GM19035 (cell line): ENCODE data around the gene COQ6.
"Not testable (repeated sequence)": the region's sequence is repeated elsewhere in the genome, so short reads cannot be mapped to it uniquely, and the experiment has no call there.

Experiments
- ATAC-seq: cut with Tn5 transposase; IDR thresholded peaks from one replicate; pipeline ENCODE4 v1.9.1; 2021; ENCODE audit not compliant: unreplicated experiment

COQ6 gene

GRCh38 chr14:73949752-73950734, at the start of gene COQ6, which contains the start of gene FAM161B:
COQ6 (plus strand) TSS chr14:73950302; CDS start chr14:73950333, 31 bp downstream.
FAM161B (minus strand) TSS chr14:73950094; CDS start chr14:73950026, 68 bp downstream.
- ATAC-seq = peak; percentile 95

GRCh38 chr14:73903028-73903427, 47.1 kb upstream of the COQ6 start:
- no peak for ATAC-seq

GRCh38 chr14:73909681-73910080, 40.4 kb upstream of the COQ6 start:
- no peak for ATAC-seq

GRCh38 chr14:73913256-73913655, 36.8 kb upstream of the COQ6 start:
- no peak for ATAC-seq

- no peak for ATAC-seq
Measured at GRCh38 chr14:73916324-73916723, 33.8 kb upstream of the COQ6 start.

- not testable (repeated sequence) for ATAC-seq
Measured at GRCh38 chr14:73919457-73919856, 30.6 kb upstream of the COQ6 start.

GRCh38 chr14:73924337-73924736, 25.8 kb upstream of the COQ6 start:
- no peak for ATAC-seq

GRCh38 chr14:73935666-73936065, 14.4 kb upstream of the COQ6 start:
- no peak for ATAC-seq

DNA sequence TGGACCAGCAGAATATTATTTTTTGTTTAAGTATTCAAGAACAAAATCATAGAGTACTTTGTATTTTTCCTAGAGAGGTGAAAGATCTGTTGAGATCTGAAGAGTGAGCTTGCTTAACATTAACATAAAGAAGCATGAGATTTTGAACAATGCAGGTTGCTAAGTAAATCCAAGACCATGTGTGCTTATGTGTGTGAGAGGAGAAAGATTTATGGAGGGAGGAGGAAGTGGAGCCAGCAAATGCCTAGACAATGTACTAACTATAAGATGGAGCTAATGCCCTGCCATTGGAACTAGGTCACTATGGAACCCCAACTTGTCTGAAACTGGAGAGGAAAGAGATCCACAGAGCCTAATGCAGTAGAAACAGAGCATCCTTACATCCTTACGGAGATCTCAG, 13.6 kb upstream of the COQ6 start:
- ATAC-seq = no peak

DNA sequence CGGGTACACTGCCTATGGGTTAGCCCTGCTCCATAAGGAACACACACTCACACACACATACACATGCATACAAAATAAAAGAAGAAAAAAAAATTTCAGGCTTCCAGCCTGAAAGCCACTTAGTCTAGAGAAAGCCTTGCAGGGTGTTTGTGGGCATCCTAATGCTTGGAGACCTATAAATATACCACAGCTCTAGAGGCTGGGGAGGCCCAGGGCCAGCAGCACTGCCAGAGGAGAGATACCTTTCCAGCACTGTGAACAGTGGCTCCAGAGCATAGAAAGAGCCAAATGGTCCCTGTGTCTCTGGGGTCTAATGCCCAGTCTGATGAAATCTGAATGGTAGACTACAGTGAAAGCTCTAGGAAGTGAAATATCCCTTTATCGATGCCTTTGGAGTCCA, 13.1 kb upstream of the COQ6 start:
- no peak for ATAC-seq

GRCh38 chr14:73942180-73942579, 7.9 kb upstream of the COQ6 start:
- no peak for ATAC-seq

DNA sequence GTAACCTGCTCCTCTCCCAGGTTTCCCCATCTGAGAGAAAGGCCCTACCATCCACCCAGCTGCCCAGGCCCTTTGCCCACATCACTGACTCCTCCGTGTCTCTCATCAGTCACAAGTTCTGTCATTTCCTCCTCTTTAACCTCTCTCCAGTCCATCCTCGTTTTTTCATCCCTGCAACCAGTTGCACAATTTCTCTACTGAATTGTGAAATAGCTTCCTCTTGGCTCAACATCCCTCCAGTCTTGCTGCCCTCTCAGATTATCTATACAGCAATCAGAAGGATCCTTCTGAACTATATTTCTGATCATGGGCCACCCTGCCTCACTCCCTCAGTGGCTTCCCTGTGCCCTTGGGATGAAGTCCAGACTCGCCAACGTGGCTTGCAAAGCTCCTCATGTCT, 7.0 kb upstream of the COQ6 start:
- no peak for ATAC-seq

DNA sequence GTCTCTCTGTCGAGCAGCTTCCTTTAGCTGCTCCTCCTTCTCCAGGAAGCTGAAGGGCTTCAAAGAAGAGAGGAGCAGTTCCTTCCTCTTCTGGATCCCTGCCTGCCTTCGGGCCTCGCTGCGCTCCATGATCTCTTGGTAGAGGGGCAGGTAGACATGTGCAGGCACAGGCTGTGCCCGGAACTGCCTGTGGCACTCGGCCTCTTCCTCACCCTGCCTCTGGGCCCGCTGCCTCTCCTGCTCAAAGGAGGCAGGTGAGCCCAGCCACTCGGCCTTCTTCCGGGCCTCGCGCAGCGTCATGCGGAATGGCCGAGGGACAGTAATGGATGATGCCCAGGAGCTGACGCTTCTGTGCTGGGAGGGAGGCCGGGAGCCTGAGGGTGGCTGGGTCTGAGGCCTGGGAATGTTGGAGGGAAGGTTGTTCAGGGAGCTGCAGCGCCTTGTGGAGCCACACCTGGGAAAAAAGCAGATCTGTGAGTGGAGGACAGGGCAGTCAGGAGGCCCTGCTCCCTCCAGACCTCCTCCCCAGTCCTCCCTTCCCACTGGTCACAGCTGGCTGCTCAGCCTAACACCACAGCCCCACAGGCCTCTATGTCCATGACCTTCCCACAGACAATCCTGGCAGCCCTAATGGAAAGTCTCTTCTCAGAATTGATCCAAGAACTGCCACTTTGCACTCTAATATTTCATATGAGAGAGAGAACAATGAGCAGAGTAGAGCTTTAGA, 5.5 kb upstream of the COQ6 start:
- no peak for ATAC-seq

- ATAC-seq = no peak
Measured at GRCh38 chr14:73945159-73945670, 4.9 kb upstream of the COQ6 start.

DNA sequence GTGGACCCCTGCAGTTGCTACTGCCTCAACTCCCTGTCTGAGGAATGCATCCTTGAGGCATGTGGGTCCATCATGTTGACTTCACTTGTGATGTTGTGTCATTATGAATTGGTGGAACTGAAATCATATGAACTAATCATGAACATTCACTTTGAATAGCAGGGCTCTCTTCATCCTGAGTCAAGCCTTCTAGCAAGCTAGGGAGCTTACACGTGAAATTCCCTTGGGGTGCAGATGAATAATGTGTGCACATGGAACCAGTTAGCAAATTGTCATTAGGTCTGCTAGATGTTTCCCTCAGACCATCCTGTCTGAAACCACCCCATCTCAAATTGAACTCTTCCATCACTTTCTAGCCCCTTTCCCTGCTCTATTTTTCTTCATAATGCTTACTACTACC, 3.6 kb downstream of the COQ6 start:
- ATAC-seq = no peak

- ATAC-seq = no peak
Measured at GRCh38 chr14:73955674-73956073, 5.6 kb downstream of the COQ6 start.

GRCh38 chr14:73958591-73958990, 8.5 kb downstream of the COQ6 start:
- ATAC-seq = no peak

- no peak for ATAC-seq
Measured at GRCh38 chr14:73961192-73961591, 11.1 kb downstream of the COQ6 start.

DNA sequence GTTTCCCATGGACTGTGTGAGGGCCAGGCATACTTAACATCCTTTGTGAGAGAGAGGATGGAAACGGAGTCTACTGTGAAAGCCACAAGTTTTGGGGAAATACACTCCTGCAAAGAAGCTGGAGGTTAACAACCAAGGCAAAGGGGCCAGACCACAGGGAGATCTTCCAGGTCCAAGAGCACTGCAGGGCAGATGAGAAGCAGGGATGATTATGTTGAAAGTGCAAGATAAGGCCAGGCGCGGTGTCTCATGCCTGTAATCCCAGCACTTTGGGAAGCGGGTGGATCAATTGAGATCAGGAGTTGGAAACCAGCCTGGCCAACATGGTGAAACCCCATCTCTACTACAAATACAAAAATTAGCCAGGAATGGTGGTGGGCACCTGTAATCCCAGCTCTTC, 15.1 kb downstream of the COQ6 start:
- no peak for ATAC-seq

DNA sequence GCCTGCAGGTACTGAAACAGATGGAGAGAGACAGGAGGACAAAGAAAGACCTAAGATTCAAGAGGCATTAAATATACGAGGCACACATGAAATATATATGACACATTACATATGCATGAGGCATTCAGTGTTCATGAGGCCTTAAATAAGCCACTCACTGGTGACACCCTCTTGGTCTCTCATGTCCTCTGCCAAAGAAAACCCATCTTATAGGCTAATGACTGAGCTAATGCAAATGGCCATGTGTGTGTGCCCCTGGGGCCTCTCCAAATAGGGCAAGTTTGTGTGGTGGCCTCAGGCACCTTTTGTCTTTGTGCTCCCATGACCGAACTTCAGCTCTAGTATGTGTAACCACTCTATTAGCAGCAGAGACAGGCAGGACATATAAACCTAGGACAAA, 18.8 kb downstream of the COQ6 start:
- ATAC-seq = no peak

DNA sequence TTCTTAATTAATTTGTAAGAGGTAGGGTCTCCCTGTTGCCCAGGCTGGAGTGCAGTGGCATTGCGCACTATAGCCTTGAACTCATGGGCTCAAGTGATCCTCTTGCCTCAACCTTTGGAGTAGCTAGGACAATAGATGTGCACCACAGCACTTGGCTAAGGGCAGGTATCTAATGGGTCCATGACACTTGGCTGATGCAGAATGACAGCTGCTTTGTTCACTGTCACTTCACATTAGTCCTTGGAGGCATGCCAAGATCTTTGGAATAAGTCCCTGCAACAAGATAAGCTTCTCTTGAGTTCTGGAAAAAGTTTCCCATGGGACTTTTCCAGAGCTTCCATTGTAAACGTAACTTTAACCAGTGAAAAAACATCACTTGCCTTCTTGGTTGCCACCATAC, 23.4 kb downstream of the COQ6 start:
- ATAC-seq = no peak

DNA sequence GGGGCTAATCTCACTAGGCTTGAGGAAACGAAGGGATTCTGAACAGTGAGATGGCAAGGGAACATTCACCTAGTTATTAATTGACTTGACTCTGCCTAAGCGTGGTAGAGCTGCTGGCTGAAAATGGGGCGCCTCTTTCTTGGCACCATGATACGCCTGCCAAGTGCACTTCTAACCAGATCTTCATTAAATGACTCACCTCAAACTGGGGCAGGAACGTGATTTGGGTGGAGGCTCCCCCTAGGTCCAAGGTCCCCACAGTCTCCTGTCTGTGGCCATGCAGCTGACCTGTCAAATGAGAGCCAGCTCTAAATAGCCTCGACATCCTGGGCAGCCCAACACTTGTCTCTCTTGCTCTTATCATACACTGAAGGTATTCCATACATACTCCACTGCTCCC, 26.0 kb downstream of the COQ6 start:
- ATAC-seq = no peak
